Right renal pelvis (tissue), 4 donors: ENCODE measurements around the gene PARP1. TPM values are rescaled to one million over a fixed set of nuclear protein-coding genes. Genes with fewer than 3 reads are reported as not detected.
"Not testable (repeated sequence)": the region's sequence is repeated elsewhere in the genome, so short reads cannot be mapped to it uniquely, and the experiment has no call there.

ENCODE experiments used
- DNase-seq, 4 donors: peaks; one replicate each; pipeline ENCODE4 v3.0.0-alpha.2; 2013; ENCODE audit warnings: low read depth in 4 of 4, low spot score in 3 of 4, missing footprints in 1 of 4
- polyA plus RNA-seq, 4 donors: library from polyadenylated mRNA; unstranded; fragments of 120-200 nt; gene quantifications; one replicate each; pipeline ENCODE4 v1.2.1, GENCODE V29; 2013; ENCODE audit not compliant: insufficient read length in 4 of 4

Gene PARP1
- polyA plus RNA-seq, 4 donors: 121 to 133 (median 124) TPM

GRCh38 chr1:226357416-226357815, 50.5 kb downstream of the PARP1 start:
- DNase-seq: no peak

GRCh38 chr1:226355669-226356551, 52.0 kb downstream of the PARP1 start:
- no peak for DNase-seq

- no peak for DNase-seq
Observed at GRCh38 chr1:226355016-226355415, 52.9 kb downstream of the PARP1 start.

GRCh38 chr1:226353698-226354525, 54.0 kb downstream of the PARP1 start:
- no peak for DNase-seq

GRCh38 chr1:226351709-226352108, 56.2 kb downstream of the PARP1 start:
- no peak for DNase-seq

GRCh38 chr1:226350519-226350865, 57.4 kb downstream of the PARP1 start:
- no peak for DNase-seq

GRCh38 chr1:226349801-226350518, 57.9 kb downstream of the PARP1 start:
- DNase-seq: peak in 1 of 4 donors; percentile 21

GRCh38 chr1:226349081-226349480, 58.8 kb downstream of the PARP1 start:
- DNase-seq: no peak

- no peak for DNase-seq
Observed at GRCh38 chr1:226344441-226345259, 63.2 kb downstream of the PARP1 start.

GRCh38 chr1:226342656-226343055, 65.2 kb downstream of the PARP1 start:
- no peak for DNase-seq

- DNase-seq: not testable (repeated sequence)
Observed at GRCh38 chr1:226340111-226340510, 67.8 kb downstream of the PARP1 start.

GRCh38 chr1:226337276-226337875, 70.5 kb downstream of the PARP1 start:
- DNase-seq: no peak

- DNase-seq: no peak
Observed at GRCh38 chr1:226335661-226336060, 72.2 kb downstream of the PARP1 start.

GRCh38 chr1:226332947-226333346, 74.9 kb downstream of the PARP1 start:
- DNase-seq: no peak

- DNase-seq: no peak
Observed at GRCh38 chr1:226329237-226329636, 78.7 kb downstream of the PARP1 start.

GRCh38 chr1:226327761-226328162, 80.1 kb downstream of the PARP1 start:
- no peak for DNase-seq

- DNase-seq: no peak
Observed at GRCh38 chr1:226325178-226325577, 82.7 kb downstream of the PARP1 start.

GRCh38 chr1:226324479-226324878, 83.4 kb downstream of the PARP1 start:
- DNase-seq: no peak

GRCh38 chr1:226322986-226323385, 84.9 kb downstream of the PARP1 start:
- DNase-seq: no peak

- DNase-seq: no peak
Observed at GRCh38 chr1:226320930-226321329, 87.0 kb downstream of the PARP1 start.
